ENCODE results near the gene AASDH.
"Not testable (repeated sequence)": the region's sequence is repeated elsewhere in the genome, so short reads cannot be mapped to it uniquely, and the experiment has no call there.

GRCh38 chr4:56362981-56363380 lies 24.3 kb downstream of the AASDH start:
- TF ChIP-seq CTCF, POLR2A (IDR thresholded peaks at IDR 0.05): not testable (repeated sequence)

Measured in body of pancreas (tissue), 4 donors.